ENCODE results near the gene SSBP3.

DNA sequence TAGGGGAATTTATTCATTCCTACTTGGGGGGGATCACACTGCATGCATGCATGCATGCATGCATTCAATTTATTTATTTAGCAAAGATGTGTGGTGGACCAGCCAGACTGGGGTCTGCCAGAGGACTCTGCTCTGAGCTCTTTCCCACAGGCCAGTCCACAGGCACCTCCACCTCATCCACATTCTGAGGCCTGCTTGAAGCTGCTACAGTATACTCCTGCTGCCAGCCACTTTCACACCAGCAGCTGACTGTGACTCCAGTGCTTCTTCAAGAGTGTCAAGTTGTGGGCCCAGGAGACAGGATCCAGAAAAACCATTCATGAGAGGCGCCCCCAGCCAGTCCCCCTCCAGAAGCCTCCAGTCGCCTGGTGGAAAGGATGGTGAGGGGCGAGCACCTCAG, 30.9 kb downstream of the SSBP3 start:
- no peak for TF ChIP-seq GABPA (IDR thresholded peaks at IDR 0.05 in 1 of 2, conservative IDR thresholded peaks at IDR 0.05 in 1 of 2)
- TF ChIP-seq, protein P1, sequence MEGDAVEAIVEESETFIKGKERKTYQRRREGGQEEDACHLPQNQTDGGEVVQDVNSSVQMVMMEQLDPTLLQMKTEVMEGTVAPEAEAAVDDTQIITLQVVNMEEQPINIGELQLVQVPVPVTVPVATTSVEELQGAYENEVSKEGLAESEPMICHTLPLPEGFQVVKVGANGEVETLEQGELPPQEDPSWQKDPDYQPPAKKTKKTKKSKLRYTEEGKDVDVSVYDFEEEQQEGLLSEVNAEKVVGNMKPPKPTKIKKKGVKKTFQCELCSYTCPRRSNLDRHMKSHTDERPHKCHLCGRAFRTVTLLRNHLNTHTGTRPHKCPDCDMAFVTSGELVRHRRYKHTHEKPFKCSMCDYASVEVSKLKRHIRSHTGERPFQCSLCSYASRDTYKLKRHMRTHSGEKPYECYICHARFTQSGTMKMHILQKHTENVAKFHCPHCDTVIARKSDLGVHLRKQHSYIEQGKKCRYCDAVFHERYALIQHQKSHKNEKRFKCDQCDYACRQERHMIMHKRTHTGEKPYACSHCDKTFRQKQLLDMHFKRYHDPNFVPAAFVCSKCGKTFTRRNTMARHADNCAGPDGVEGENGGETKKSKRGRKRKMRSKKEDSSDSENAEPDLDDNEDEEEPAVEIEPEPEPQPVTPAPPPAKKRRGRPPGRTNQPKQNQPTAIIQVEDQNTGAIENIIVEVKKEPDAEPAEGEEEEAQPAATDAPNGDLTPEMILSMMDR (IDR thresholded peaks at IDR 0.05; ENCODE audit: low read depth, low read length, missing input control), result no peak

Measured in liver (tissue), 3 donors.